Tibial artery (tissue), 4 donors: Measurements from ENCODE around the gene CPN1.
"Not testable (repeated sequence)": the region's sequence is repeated elsewhere in the genome, so short reads cannot be mapped to it uniquely, and the experiment has no call there.

ENCODE experiments used
- DNase-seq, 2 donors: peaks; one replicate each; pipeline ENCODE4 v3.0.0-alpha.2; 2019
- H3K27ac ChIP-seq, 2 donors: fragments of 200-600 bp; sonication (generic) in 1 of 2; 1 replicate in 1 of 2; 2 replicates in 1 of 2; pipeline ENCODE4 v1.5.1; 2018 to 2019; ENCODE audit warnings: mild to moderate bottlenecking in 1 of 2
- H3K27me3 ChIP-seq, 2 donors: fragments of 200-600 bp; sonication (generic) in 1 of 2; one replicate each; pipeline versions ENCODE4 v1.5.1 to v1.6.0; 2016 to 2019
- H3K36me3 ChIP-seq, 3 donors: fragments of 200-600 bp; sonication (generic) in 2 of 3; one replicate each; pipeline ENCODE4 v1.5.1; 2016 to 2019; ENCODE audit warnings: mild to moderate bottlenecking in 2 of 3
- H3K4me1 ChIP-seq, 4 donors: fragments of 200-600 bp; sonication (generic) in 2 of 4; 1 replicate in 3 of 4; 2 replicates in 1 of 4; pipeline ENCODE4 v1.5.1; 2016 to 2019
- H3K4me3 ChIP-seq, 2 donors: fragments of 200-600 bp; sonication (generic) in 1 of 2; 1 replicate in 1 of 2; 2 replicates in 1 of 2; pipeline ENCODE4 v1.5.1; 2018 to 2019; ENCODE audit warnings: mild to moderate bottlenecking in 2 of 2
- H3K9me3 ChIP-seq, 3 donors: fragments of 200-600 bp; sonication (generic) in 1 of 3; one replicate each; pipeline ENCODE4 v1.5.1; 2016 to 2019
- CTCF ChIP-seq, 2 experiments: fragments of 200-600 bp in 1 of 2; fragments of 450-650 bp in 1 of 2; IDR thresholded peaks; one replicate each; pipeline ENCODE4 v1.5.1; 2017 to 2019; ENCODE audit warnings: antibody characterized with exemption in 2 of 2, mild to moderate bottlenecking in 1 of 2, moderate library complexity in 1 of 2
- intact Hi-C: fragments of 100-400 bp; cut with DNase I; formaldehyde crosslinking; loops from one replicate; pipeline ENCODE4 v1.15.0; 2023; ENCODE audit warnings: low total_unique reads

Gene CPN1

GRCh38 chr10:100100651-100101184, 19.0 kb upstream of the CPN1 start:
- TF ChIP-seq CTCF (IDR thresholded peaks at IDR 0.05) = no peak
- Histone ChIP-seq H3K9me3 (no peaks in the 10 kb centered on the region), H3K27me3 (peaks cover 0 to 9% of the 10 kb centered on the region in 2 donors), H3K27ac (no peak overlapping the region), H3K4me3 (no peak overlapping the region), H3K4me1 (no peaks in the 10 kb centered on the region), H3K36me3 (no peaks in the 10 kb centered on the region)
- intact Hi-C loops = no loop called here
- no peak for DNase-seq

GRCh38 chr10:100089241-100089640, 7.6 kb upstream of the CPN1 start:
- TF ChIP-seq CTCF (IDR thresholded peaks at IDR 0.05) = no peak
- no peaks in the 10 kb centered on the region for H3K4me1 ChIP-seq
- no peak for DNase-seq
- H3K27ac ChIP-seq = no peak overlapping the region
- no peak overlapping the region for H3K4me3 ChIP-seq
- H3K27me3 ChIP-seq = no peaks in the 10 kb centered on the region
- no peaks in the 10 kb centered on the region for H3K36me3 ChIP-seq
- intact Hi-C loops = no loop called here
- H3K9me3 ChIP-seq = no peaks in the 10 kb centered on the region

GRCh38 chr10:100086708-100087107, 5.0 kb upstream of the CPN1 start:
- intact Hi-C loops, H3K27me3 ChIP-seq, H3K27ac ChIP-seq, H3K36me3 ChIP-seq, H3K4me3 ChIP-seq, H3K4me1 ChIP-seq, DNase-seq, H3K9me3 ChIP-seq: not testable (repeated sequence)

GRCh38 chr10:100085596-100085995, 3.9 kb upstream of the CPN1 start:
- intact Hi-C loops = no loop called here
- Histone ChIP-seq H3K4me1 (no peaks in the 10 kb centered on the region), H3K27me3 (peaks cover 0 to 15% of the 10 kb centered on the region in 2 donors)

GRCh38 chr10:100083623-100084022, 2.0 kb upstream of the CPN1 start:
- no peaks in the 10 kb centered on the region for H3K36me3 ChIP-seq
- no peaks in the 10 kb centered on the region for H3K4me1 ChIP-seq
- no peaks in the 10 kb centered on the region for H3K9me3 ChIP-seq
- DNase-seq = no peak
- intact Hi-C loops = no loop called here
- H3K4me3 ChIP-seq = no peak overlapping the region
- no peak for TF ChIP-seq CTCF (IDR thresholded peaks at IDR 0.05)
- H3K27me3 ChIP-seq = peaks cover 0 to 24% of the 10 kb centered on the region in 2 donors
- H3K27ac ChIP-seq = no peak overlapping the region

More at GRCh38 chr10:100085596-100085995, 3.9 kb upstream of the CPN1 start:
- no peak overlapping the region for H3K27ac ChIP-seq
- no peak overlapping the region for H3K4me3 ChIP-seq
- no peak for DNase-seq
- H3K9me3 ChIP-seq = no peaks in the 10 kb centered on the region
- no peak for TF ChIP-seq CTCF (IDR thresholded peaks at IDR 0.05)
- no peaks in the 10 kb centered on the region for H3K36me3 ChIP-seq

GRCh38 chr10:100082276-100082675, 607 bp upstream of the CPN1 start:
- H3K27ac ChIP-seq, H3K9me3 ChIP-seq, intact Hi-C loops, H3K4me1 ChIP-seq, H3K36me3 ChIP-seq, DNase-seq, H3K4me3 ChIP-seq: not testable (repeated sequence)
- H3K27me3 ChIP-seq = peaks cover 0 to 25% of the 10 kb centered on the region in 2 donors

GRCh38 chr10:100076750-100077149, 4.9 kb downstream of the CPN1 start:
- H3K4me3 ChIP-seq = no peak overlapping the region
- H3K27ac ChIP-seq = no peak overlapping the region
- H3K4me1 ChIP-seq = no peaks in the 10 kb centered on the region
- no peaks in the 10 kb centered on the region for H3K9me3 ChIP-seq
- intact Hi-C loops = no loop called here
- no peaks in the 10 kb centered on the region for H3K36me3 ChIP-seq
- TF ChIP-seq CTCF (IDR thresholded peaks at IDR 0.05) = no peak
- no peak for DNase-seq
- H3K27me3 ChIP-seq = peaks cover 0 to 20% of the 10 kb centered on the region in 2 donors
